HG03457 (cell line): Measurements from ENCODE around the gene SARDH.

Experiments used
- ATAC-seq: cut with Tn5 transposase; IDR thresholded peaks from one replicate; pipeline ENCODE4 v1.9.1; 2021; ENCODE audit warnings: moderate number of reproducible peaks; ENCODE audit not compliant: unreplicated experiment

The SARDH gene

DNA sequence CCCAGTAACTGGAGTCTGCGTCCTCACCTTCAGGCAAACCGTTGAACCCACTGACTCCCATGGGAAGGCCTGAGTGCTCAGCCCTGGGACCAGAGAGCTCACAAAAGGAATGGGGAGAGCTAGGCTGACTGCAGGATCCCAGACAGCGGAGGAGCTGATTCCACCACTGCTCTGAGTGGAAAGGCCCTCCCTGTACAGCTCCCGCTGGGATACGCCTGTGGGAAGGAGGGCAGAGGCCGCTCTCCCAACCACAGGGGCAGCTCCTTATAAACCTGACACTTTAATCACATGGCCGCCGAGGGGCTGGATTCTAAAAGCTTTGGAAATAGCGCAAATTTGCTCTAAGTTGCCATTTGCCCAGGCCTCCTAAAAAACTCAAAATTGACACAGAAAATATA, 64.9 kb downstream of the SARDH start:
- ATAC-seq: no peak

- no peak for ATAC-seq
Measured at GRCh38 chr9:133672503-133673257, 65.5 kb downstream of the SARDH start.

DNA sequence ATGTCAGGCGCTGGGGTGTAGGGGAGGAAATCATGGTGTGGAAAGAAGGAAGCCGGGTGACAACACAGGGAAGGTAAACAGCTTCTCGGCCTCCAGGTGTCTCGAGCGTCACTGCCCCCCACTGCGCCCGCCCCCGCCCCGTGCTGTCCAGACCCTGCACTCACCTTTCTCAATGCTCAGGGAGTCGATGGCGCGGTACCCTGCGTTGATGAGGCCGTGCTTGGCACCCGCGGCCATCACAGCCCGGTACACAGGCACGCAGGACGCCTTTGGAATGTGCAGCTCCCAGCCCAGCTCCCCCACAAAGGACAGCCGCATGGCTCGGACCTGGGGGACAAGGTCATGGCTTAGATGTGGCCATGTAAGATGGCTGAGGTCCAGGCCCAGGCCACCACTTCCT, 66.8 kb downstream of the SARDH start:
- no peak for ATAC-seq

DNA sequence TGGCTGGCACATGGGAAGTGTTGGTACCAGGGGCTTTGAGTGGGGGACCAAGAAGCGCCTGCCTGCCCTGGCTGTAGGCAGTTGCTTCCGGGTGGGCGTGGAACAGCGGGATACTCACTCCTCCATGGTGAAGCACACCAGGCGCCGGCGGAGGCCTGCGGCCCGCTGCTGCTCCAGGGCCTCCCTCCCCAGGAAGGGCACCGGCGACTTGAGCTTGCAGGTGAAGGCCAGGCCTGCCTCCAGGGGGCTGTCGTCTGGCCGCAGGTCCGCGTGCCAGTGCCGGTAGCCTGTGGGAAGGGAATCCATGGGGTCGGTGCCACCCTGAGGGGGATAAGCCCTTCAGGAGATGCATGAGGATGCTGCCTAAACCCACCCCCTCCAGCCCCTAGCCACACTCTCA, 67.7 kb downstream of the SARDH start:
- no peak for ATAC-seq

- ATAC-seq: no peak
Measured at GRCh38 chr9:133669182-133669801, 68.9 kb downstream of the SARDH start.

- no peak for ATAC-seq
Measured at GRCh38 chr9:133667759-133668450, 70.2 kb downstream of the SARDH start.

- ATAC-seq: no peak
Measured at GRCh38 chr9:133666845-133667244, 71.3 kb downstream of the SARDH start.

DNA sequence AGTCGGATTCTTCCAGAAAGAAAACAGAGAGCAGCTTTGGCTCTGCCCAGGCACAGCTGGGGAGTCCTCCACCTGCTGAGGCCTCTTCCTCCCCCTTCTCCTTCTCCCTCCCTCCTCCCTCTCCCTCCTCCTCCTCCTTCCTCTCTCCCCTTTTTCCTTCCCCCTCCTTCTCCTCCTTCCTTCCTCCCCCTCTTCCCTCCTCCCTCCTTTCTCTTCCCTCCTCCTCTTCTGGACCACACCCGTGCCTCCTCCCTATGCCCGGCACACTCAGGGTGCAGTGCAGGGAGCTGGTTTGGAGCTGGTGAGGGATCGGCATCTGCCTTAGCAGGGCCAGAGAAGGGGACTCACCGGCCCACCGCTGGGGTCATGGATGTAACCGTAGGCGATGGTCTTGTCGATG, 71.8 kb downstream of the SARDH start:
- ATAC-seq: no peak

DNA sequence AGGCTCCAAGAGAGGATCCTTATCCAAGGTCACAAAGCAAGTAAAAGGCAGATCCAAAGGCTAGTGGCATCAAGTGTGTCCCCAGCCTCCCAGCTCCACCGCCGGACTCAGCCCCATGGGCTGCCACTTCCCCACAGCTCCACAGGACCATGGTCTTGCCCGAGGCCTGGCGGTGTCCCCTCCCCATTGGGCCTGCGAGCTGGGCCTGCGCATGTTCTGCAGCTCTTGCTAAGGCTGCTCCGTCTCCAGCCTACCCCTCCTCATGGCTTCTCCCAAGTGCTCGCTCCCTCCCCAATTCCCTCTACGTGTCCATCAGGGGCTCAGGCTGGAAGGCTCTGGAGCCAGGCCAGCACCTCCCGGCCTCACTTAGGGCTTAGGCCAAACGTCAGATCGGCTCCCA, 72.6 kb downstream of the SARDH start:
- no peak for ATAC-seq

DNA sequence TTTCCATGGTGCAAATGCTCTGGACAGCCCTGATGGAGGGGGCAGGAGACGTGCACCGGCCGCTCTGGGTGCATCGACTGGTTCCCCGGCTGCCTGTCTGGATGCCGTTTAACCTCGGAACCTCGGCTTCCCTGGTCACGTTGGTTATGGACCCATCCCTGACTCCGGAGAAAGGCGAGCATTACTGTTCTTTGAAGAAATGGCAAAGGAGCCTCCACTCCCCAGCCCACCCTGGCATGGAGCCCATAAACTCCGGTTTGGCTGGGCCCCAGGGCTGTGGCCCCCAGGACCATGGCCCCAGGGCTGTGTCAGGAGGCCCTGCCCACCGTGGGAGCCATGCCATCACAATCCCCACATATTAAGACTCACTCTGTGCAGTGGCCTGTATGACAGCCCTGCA, 73.1 kb downstream of the SARDH start:
- no peak for ATAC-seq

GRCh38 chr9:133664173-133665050, 73.7 kb downstream of the SARDH start:
- ATAC-seq: no peak

DNA sequence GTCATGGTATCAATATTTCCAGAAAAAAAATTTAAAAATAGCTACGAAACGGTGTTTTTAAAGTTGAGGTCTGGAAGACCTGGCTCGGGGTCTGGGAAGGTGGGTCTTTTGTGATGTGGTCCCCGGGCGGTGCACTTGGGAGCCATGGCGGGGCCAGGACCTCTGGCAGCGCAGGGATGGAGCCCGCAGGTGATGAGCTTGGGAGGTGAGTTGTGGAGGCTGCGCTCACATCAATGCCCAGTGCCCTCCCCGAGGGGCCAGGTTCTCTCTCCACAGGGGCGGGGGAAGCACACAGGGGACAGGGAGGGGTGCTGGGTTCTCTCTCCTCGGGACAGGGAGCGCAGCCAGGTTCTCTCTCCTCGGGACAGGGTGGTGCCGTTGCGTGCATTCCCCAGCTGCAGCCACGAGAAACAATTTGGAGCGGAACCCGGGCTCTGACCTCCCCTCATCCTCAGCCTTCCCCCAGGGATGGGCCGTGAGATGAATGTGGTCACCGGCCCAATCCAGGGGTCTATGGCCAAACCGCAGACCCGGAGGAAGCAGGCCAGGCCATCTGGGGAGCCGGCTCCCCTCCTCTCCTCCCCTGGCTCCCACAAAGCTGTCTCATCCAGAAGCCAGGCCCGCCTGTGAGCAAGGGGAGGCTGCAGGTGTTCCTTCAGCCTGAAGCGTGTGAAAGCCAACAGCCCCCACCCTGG, 76.2 kb downstream of the SARDH start:
- ATAC-seq: no peak

DNA sequence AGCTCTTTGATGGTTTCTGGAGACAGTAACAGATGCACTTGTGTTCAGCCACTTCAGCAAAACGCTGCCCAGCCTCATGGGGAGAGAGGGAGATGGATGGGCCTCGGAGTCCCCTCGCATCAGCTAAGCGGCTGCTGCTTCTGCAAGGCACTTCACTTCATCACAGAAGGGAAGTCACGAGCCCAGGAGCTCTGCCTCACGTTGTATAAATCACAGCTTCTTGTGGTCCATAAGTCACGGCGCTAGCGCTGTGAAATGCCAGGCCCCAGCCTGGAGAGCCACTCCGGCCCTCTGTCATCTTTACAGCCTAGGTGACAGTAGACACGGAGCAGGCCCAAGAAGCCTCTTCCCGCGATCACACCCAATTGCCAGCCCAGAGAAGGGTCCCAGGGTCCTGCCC, 78.6 kb downstream of the SARDH start:
- no peak for ATAC-seq

DNA sequence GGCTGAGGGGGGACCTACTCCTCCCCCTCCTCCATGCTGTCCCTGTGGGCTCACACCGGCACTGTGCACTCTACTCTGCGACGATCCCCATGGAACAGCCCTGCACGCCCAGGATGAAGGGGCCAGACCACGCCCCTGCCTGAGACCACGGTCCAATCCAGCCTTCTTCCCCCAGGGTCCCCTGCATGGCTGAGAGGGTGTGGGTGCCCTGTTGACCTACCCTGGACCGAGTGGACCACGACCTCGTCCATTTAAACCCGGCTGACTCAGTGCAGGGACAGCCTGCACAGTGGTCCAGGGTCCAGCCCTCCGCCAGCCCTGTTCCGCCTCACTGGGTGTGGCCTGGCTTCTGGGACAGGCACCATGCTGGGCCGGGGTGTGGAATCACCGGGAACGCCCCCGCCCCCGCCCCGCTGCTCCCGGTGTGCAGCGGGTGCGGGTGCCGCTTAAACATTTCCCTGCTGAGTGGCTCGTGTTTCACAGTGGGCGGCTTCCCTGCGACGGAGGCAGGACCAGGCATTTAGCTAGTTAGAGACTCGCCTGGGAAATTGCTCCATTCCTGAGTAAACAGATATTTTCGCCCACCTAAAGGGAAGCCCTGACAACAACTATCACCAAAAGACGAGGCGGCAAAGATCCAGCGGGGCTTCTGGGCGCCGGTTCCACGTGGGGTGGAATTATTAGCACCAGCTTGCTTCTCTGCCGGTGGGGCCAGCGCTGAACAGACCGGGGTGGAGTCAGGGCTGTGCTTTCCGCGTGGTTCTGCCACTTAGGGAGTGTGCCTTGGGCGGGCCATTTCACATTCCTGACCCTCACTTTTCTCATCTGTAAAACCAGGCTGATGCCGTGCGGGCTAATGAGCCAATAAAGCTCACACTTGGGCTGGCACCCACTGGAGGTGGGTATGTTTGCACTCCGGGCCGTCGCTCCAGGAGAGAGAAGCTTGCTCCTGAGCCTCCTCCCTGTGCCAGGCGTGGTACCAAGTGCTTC, 79.4 kb downstream of the SARDH start:
- ATAC-seq: no peak

- ATAC-seq: no peak
Measured at GRCh38 chr9:133657120-133657661, 81.0 kb downstream of the SARDH start.

GRCh38 chr9:133656211-133657119, 81.7 kb downstream of the SARDH start:
- ATAC-seq: no peak

DNA sequence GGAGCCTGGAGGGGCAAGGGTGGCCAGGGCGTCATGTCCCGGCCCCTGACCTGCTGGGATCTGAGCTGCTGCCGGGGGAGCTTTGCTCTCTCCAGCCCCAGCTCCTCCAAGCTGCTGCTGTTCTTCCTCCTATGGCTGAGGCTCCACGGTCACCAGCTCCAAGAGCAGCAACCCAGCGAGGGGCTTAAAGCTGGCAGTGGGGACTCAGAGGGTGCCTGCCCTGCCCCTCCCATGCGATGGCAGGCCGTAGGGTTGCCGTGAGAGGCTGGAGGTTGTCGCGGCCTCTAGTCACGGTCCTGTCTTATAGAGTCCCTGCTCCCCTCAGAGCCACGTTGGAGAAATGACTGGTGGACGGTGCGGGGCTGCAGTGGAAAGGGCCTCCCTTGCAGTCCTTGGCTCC, 82.5 kb downstream of the SARDH start:
- ATAC-seq: no peak
